ENCODE measurements around the gene DAPK1. TPM values are rescaled to one million over a fixed set of nuclear protein-coding genes. Genes with fewer than 3 reads are reported as not detected.

Gene DAPK1
- total RNA-seq, 1 donor from 2014 or later, result 35.1 TPM

GRCh38 chr9:87543251-87543650 is 45.6 kb downstream of the DAPK1 start:
- Mint-ChIP-seq H3K27ac (ENCODE audit: unreplicated experiment) (no peak overlapping the region), H3K36me3 (ENCODE audit: low read depth, unreplicated experiment) (peaks cover 6% of the 10 kb centered on the region), H3K9me3 (ENCODE audit: unreplicated experiment) (no peaks in the 10 kb centered on the region), H3K4me3 (ENCODE audit: unreplicated experiment) (no peak overlapping the region), H3K27me3 (ENCODE audit: low read depth, unreplicated experiment) (no peaks in the 10 kb centered on the region), H3K4me1 (ENCODE audit: low read depth, unreplicated experiment) (peaks cover 23% of the 10 kb centered on the region)
- peak overlapping the region; percentile 0 for H3K27ac ChIP-seq (ENCODE audit: low read depth, low read length)
- peaks cover 4% of the 10 kb centered on the region for H4K20me1 ChIP-seq (ENCODE audit: insufficient read depth, low read length)
- no peak overlapping the region for H2AFZ ChIP-seq (ENCODE audit: low read depth, low read length)
- H3K4me1 ChIP-seq (ENCODE audit: insufficient read depth, low read length), result peaks cover 22% of the 10 kb centered on the region
- no peaks in the 10 kb centered on the region for H3K79me2 ChIP-seq (ENCODE audit: insufficient read depth, low read length)
- H3K9ac ChIP-seq (ENCODE audit: low read length), result no peak overlapping the region
- peak; percentile 75 for DNase-seq (ENCODE audit: low read depth)
- FAIRE-seq, result no peak
- no peaks in the 10 kb centered on the region for H3K27me3 ChIP-seq (ENCODE audit: insufficient read depth, low read length)
- no peaks in the 10 kb centered on the region for H3K36me3 ChIP-seq (ENCODE audit: insufficient read depth, low read length)
- no peaks in the 10 kb centered on the region for H3K9me3 ChIP-seq (ENCODE audit: insufficient read depth, low read depth, low read length)
- TF ChIP-seq EZH2 (IDR thresholded peaks at IDR 0.05; ENCODE audit: insufficient read depth, low read length) (no peak), CTCF (IDR thresholded peaks at IDR 0.05; ENCODE audit: insufficient read depth, low read depth, low read length) (no peak)
- no peak overlapping the region for H3K4me2 ChIP-seq (ENCODE audit: low read length)
- H3K4me3 ChIP-seq (ENCODE audit: insufficient read depth, low read depth, low read length), result no peak overlapping the region

- peaks cover 4% of the 10 kb centered on the region for H4K20me1 ChIP-seq (ENCODE audit: insufficient read depth, low read length)
- H3K36me3 ChIP-seq (ENCODE audit: insufficient read depth, low read length), result no peaks in the 10 kb centered on the region
- no peak overlapping the region for H3K4me3 ChIP-seq (ENCODE audit: insufficient read depth, low read depth, low read length)
- Mint-ChIP-seq H3K4me3 (ENCODE audit: unreplicated experiment) (no peak overlapping the region), H3K9me3 (ENCODE audit: unreplicated experiment) (no peaks in the 10 kb centered on the region), H3K4me1 (ENCODE audit: low read depth, unreplicated experiment) (peaks cover 20% of the 10 kb centered on the region), H3K27me3 (ENCODE audit: low read depth, unreplicated experiment) (no peaks in the 10 kb centered on the region), H3K36me3 (ENCODE audit: low read depth, unreplicated experiment) (peaks cover 4% of the 10 kb centered on the region), H3K27ac (ENCODE audit: unreplicated experiment) (peak overlapping the region; percentile 54)
- no peaks in the 10 kb centered on the region for H3K79me2 ChIP-seq (ENCODE audit: insufficient read depth, low read length)
- H2AFZ ChIP-seq (ENCODE audit: low read depth, low read length), result no peak overlapping the region
- no peaks in the 10 kb centered on the region for H3K27me3 ChIP-seq (ENCODE audit: insufficient read depth, low read length)
- H3K27ac ChIP-seq (ENCODE audit: low read depth, low read length), result no peak overlapping the region
- peaks cover 22% of the 10 kb centered on the region for H3K4me1 ChIP-seq (ENCODE audit: insufficient read depth, low read length)
- FAIRE-seq, result no peak
- no peaks in the 10 kb centered on the region for H3K9me3 ChIP-seq (ENCODE audit: insufficient read depth, low read depth, low read length)
- peak overlapping the region; percentile 58 for H3K4me2 ChIP-seq (ENCODE audit: low read length)
- no peak for TF ChIP-seq CTCF (IDR thresholded peaks at IDR 0.05; ENCODE audit: insufficient read depth, low read depth, low read length)
- no peak for TF ChIP-seq EZH2 (IDR thresholded peaks at IDR 0.05; ENCODE audit: insufficient read depth, low read length)
- no peak overlapping the region for H3K9ac ChIP-seq (ENCODE audit: low read length)
- DNase-seq (ENCODE audit: low read depth), result peak; percentile 57
Observed at GRCh38 chr9:87545858-87546257, 48.2 kb downstream of the DAPK1 start.

- Mint-ChIP-seq H3K27ac (ENCODE audit: unreplicated experiment) (no peak overlapping the region), H3K4me1 (ENCODE audit: low read depth, unreplicated experiment) (peaks cover 19% of the 10 kb centered on the region), H3K27me3 (ENCODE audit: low read depth, unreplicated experiment) (no peaks in the 10 kb centered on the region), H3K9me3 (ENCODE audit: unreplicated experiment) (no peaks in the 10 kb centered on the region), H3K36me3 (ENCODE audit: low read depth, unreplicated experiment) (peaks cover 6% of the 10 kb centered on the region), H3K4me3 (ENCODE audit: unreplicated experiment) (no peak overlapping the region)
- Histone ChIP-seq H3K4me3 (ENCODE audit: insufficient read depth, low read depth, low read length) (no peak overlapping the region), H3K9ac (ENCODE audit: low read length) (no peak overlapping the region), H3K27me3 (ENCODE audit: insufficient read depth, low read length) (no peaks in the 10 kb centered on the region), H3K36me3 (ENCODE audit: insufficient read depth, low read length) (no peaks in the 10 kb centered on the region), H3K27ac (ENCODE audit: low read depth, low read length) (no peak overlapping the region), H4K20me1 (ENCODE audit: insufficient read depth, low read length) (peaks cover 4% of the 10 kb centered on the region), H3K4me1 (ENCODE audit: insufficient read depth, low read length) (peaks cover 22% of the 10 kb centered on the region), H3K4me2 (ENCODE audit: low read length) (peak overlapping the region; percentile 12), H3K9me3 (ENCODE audit: insufficient read depth, low read depth, low read length) (no peaks in the 10 kb centered on the region), H2AFZ (ENCODE audit: low read depth, low read length) (no peak overlapping the region), H3K79me2 (ENCODE audit: insufficient read depth, low read length) (no peaks in the 10 kb centered on the region)
- FAIRE-seq, result no peak
- DNase-seq (ENCODE audit: low read depth), result peak; percentile 34
- TF ChIP-seq CTCF (IDR thresholded peaks at IDR 0.05; ENCODE audit: insufficient read depth, low read depth, low read length) (no peak), EZH2 (IDR thresholded peaks at IDR 0.05; ENCODE audit: insufficient read depth, low read length) (no peak)
Observed at GRCh38 chr9:87546704-87547103, 49.0 kb downstream of the DAPK1 start.
